MM.1S (cell line): ENCODE results near the gene ZFYVE21.
"Not testable (repeated sequence)": the region's sequence is repeated elsewhere in the genome, so short reads cannot be mapped to it uniquely, and the experiment has no call there.

Source experiments
- DNase-seq: peaks from one replicate; pipeline ENCODE4 v3.0.0-alpha.2; 2015
- H2AFZ ChIP-seq: fragments of 300-600 bp; sonication (generic); 2 replicates; pipeline ENCODE4 v1.6.0; 2016; ENCODE audit warnings: antibody characterized with exemption, low read length
- H3F3A ChIP-seq: fragments of 300-600 bp; sonication (generic); 2 replicates; pipeline ENCODE4 v1.6.1; 2016; ENCODE audit warnings: mild to moderate bottlenecking, antibody characterized with exemption, low read length, moderate library complexity, mixed read lengths; ENCODE audit not compliant: insufficient read depth
- H3K27ac ChIP-seq: fragments of 300-600 bp; sonication (generic); 2 replicates; pipeline ENCODE4 v1.5.1; 2016; ENCODE audit warnings: mild to moderate bottlenecking, low read length
- H3K27me3 ChIP-seq: fragments of 300-600 bp; sonication (generic); replicated peaks from 2 replicates; pipeline ENCODE4 v1.6.0; 2016; ENCODE audit warnings: low read length; ENCODE audit not compliant: insufficient read depth
- H3K36me3 ChIP-seq: fragments of 300-600 bp; sonication (generic); replicated peaks from 2 replicates; pipeline ENCODE4 v1.6.1; 2016; ENCODE audit warnings: mild to moderate bottlenecking, low read length, mixed read lengths; ENCODE audit not compliant: insufficient read depth
- H3K4me1 ChIP-seq: fragments of 300-600 bp; sonication (generic); 2 replicates; pipeline ENCODE4 v1.6.1; 2016; ENCODE audit warnings: low read length, mixed read lengths
- H3K4me2 ChIP-seq: fragments of 300-600 bp; sonication (generic); 2 replicates; pipeline ENCODE4 v1.6.0; 2016; ENCODE audit warnings: low read depth, low read length
- H3K4me3 ChIP-seq: fragments of 300-600 bp; sonication (generic); 2 replicates; pipeline ENCODE4 v1.5.1; 2016; ENCODE audit warnings: low read length, mixed read lengths
- H3K79me2 ChIP-seq: fragments of 300-600 bp; sonication (generic); 2 replicates; pipeline ENCODE4 v1.6.1; 2016; ENCODE audit warnings: mixed run types, low read length, mixed read lengths
- H3K9ac ChIP-seq: fragments of 300-600 bp; sonication (generic); 2 replicates; pipeline ENCODE4 v1.6.1; 2016; ENCODE audit warnings: low read length, mixed read lengths
- H3K9me2 ChIP-seq: fragments of 300-600 bp; sonication (generic); replicated peaks from 2 replicates; pipeline ENCODE4 v1.6.1; 2016; ENCODE audit warnings: mild to moderate bottlenecking, low read length, mixed read lengths; ENCODE audit not compliant: insufficient read depth
- H3K9me3 ChIP-seq: fragments of 300-600 bp; sonication (generic); replicated peaks from 2 replicates; pipeline ENCODE4 v1.6.1; 2016; ENCODE audit warnings: mild to moderate bottlenecking, low read length, mixed read lengths; ENCODE audit not compliant: insufficient read depth
- H4K20me1 ChIP-seq: fragments of 300-600 bp; sonication (generic); 2 replicates; pipeline ENCODE4 v1.6.1; 2016; ENCODE audit warnings: mild to moderate bottlenecking, low read length, moderate library complexity, mixed read lengths; ENCODE audit not compliant: insufficient read depth
- CTCF ChIP-seq: fragments of 300-600 bp; sonication (generic); IDR thresholded peaks from 2 replicates; pipeline ENCODE4 v1.5.1; 2016; ENCODE audit warnings: antibody characterized with exemption, low read length, mixed read lengths
- EZH2 ChIP-seq: fragments of 300-600 bp; sonication (generic); optimal IDR thresholded peaks from 2 replicates; pipeline ENCODE3; 2017; ENCODE audit warnings: low read depth, mild to moderate bottlenecking, antibody characterized with exemption, low read length, mixed read lengths
- EZH2phosphoT487 ChIP-seq: fragments of 300-600 bp; sonication (generic); IDR thresholded peaks from 2 replicates; pipeline ENCODE4 v1.6.1; 2018; ENCODE audit warnings: antibody characterized with exemption, low read length

ZFYVE21 gene

GRCh38 chr14:103688441-103688840 is 27.2 kb upstream of the ZFYVE21 start:
- no peaks in the 10 kb centered on the region for H3K27me3 ChIP-seq
- no peaks in the 10 kb centered on the region for H3K79me2 ChIP-seq
- H3K9me2 ChIP-seq, result no peaks in the 10 kb centered on the region
- TF ChIP-seq EZH2phosphoT487 (no peak), EZH2 (no peak), CTCF (no peak)
- H3K4me2 ChIP-seq, result no peak overlapping the region
- H3K4me1 ChIP-seq, result no peaks in the 10 kb centered on the region
- H3K36me3 ChIP-seq, result no peaks in the 10 kb centered on the region
- no peak overlapping the region for H3K27ac ChIP-seq
- no peak overlapping the region for H3K9ac ChIP-seq
- no peak overlapping the region for H3K4me3 ChIP-seq
- no peak overlapping the region for H2AFZ ChIP-seq
- H3K9me3 ChIP-seq, result no peaks in the 10 kb centered on the region
- no peak for DNase-seq
- no peaks in the 10 kb centered on the region for H3F3A ChIP-seq
- H4K20me1 ChIP-seq, result no peaks in the 10 kb centered on the region

- Histone ChIP-seq H2AFZ (no peak overlapping the region), H3K9me2 (no peaks in the 10 kb centered on the region), H3K4me3 (no peak overlapping the region), H4K20me1 (no peaks in the 10 kb centered on the region), H3K4me1 (no peaks in the 10 kb centered on the region), H3K9ac (no peak overlapping the region), H3K79me2 (no peaks in the 10 kb centered on the region), H3K4me2 (no peak overlapping the region), H3K36me3 (no peaks in the 10 kb centered on the region), H3K9me3 (no peaks in the 10 kb centered on the region), H3K27ac (no peak overlapping the region), H3K27me3 (no peaks in the 10 kb centered on the region), H3F3A (no peaks in the 10 kb centered on the region)
- DNase-seq, result no peak
- TF ChIP-seq EZH2, result no peak
- TF ChIP-seq CTCF, result no peak
- no peak for TF ChIP-seq EZH2phosphoT487
These were observed 26.4 kb upstream of the ZFYVE21 start for GRCh38 chr14:103688906-103689902.

DNA sequence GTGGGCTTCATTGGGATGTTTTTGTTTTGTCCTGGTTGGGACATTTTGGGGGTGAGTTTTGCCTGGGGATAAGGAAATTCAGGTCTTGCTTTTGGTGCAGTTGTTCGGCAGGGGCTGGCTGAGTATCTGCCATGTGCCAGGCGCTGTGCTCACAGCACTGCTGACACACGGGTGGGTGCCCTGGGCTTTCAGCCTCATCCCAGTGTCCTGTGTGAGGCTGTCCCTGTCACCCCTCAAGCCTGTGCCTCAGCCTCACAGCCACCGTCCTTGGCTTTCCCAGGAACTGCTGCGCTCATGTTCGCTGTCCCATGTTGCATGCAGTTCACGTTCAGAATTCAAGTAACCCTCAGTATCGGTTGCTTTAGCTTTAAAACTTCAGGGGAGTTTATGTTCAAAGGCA is 25.3 kb upstream of the ZFYVE21 start:
- Histone ChIP-seq H3K4me1 (no peaks in the 10 kb centered on the region), H3F3A (no peaks in the 10 kb centered on the region), H3K27me3 (no peaks in the 10 kb centered on the region), H3K4me2 (no peak overlapping the region), H3K79me2 (no peaks in the 10 kb centered on the region), H4K20me1 (no peaks in the 10 kb centered on the region), H3K27ac (no peak overlapping the region), H3K9ac (no peak overlapping the region), H2AFZ (no peak overlapping the region), H3K36me3 (no peaks in the 10 kb centered on the region), H3K9me3 (no peaks in the 10 kb centered on the region), H3K9me2 (no peaks in the 10 kb centered on the region), H3K4me3 (no peak overlapping the region)
- TF ChIP-seq CTCF, result no peak
- no peak for TF ChIP-seq EZH2phosphoT487
- no peak for TF ChIP-seq EZH2
- DNase-seq, result no peak

GRCh38 chr14:103691655-103692054 is 24.0 kb upstream of the ZFYVE21 start:
- not testable (repeated sequence) for H3K27ac ChIP-seq, H3F3A ChIP-seq

More at GRCh38 chr14:103691655-103692054, 24.0 kb upstream of the ZFYVE21 start:
- not testable (repeated sequence) for H3K9ac ChIP-seq, H3K79me2 ChIP-seq, H3K36me3 ChIP-seq, H2AFZ ChIP-seq, DNase-seq, H3K4me2 ChIP-seq, H4K20me1 ChIP-seq, H3K9me3 ChIP-seq, H3K4me1 ChIP-seq, H3K4me3 ChIP-seq, H3K9me2 ChIP-seq, H3K27me3 ChIP-seq
